Hematopoietic multipotent progenitor cell treated with erythropoietin and hydrocortisone succinate and interleukin-3 and kit ligand, for 8 days (in vitro differentiated cells): ENCODE data around the gene SH3BP4.

ENCODE experiments used
- DNase-seq: peaks from one replicate; pipeline ENCODE4 v3.0.0-alpha.2; 2015

Gene SH3BP4

GRCh38 chr2:234945339-234945873, 6.4 kb upstream of the SH3BP4 start:
- no peak for DNase-seq

GRCh38 chr2:234947556-234947955, 4.3 kb upstream of the SH3BP4 start:
- DNase-seq: no peak

GRCh38 chr2:234949762-234950434, 1.9 kb upstream of the SH3BP4 start:
- DNase-seq: no peak

- DNase-seq: no peak
These were observed 1.4 kb upstream of the SH3BP4 start for GRCh38 chr2:234950435-234950729.

- DNase-seq: no peak
These were observed 820 bp upstream of the SH3BP4 start for GRCh38 chr2:234950730-234951663.

- DNase-seq: no peak
These were observed 676 bp downstream of the SH3BP4 start for GRCh38 chr2:234952270-234953115.

GRCh38 chr2:234953116-234954031, 1.6 kb downstream of the SH3BP4 start:
- no peak for DNase-seq

GRCh38 chr2:234954551-234954992, 2.8 kb downstream of the SH3BP4 start:
- no peak for DNase-seq

GRCh38 chr2:234955091-234955591, 3.3 kb downstream of the SH3BP4 start:
- no peak for DNase-seq

- no peak for DNase-seq
These were observed 4.2 kb downstream of the SH3BP4 start for GRCh38 chr2:234955971-234956509.

GRCh38 chr2:234957834-234958135, 6.0 kb downstream of the SH3BP4 start:
- no peak for DNase-seq

- no peak for DNase-seq
These were observed 6.5 kb downstream of the SH3BP4 start for GRCh38 chr2:234958311-234958710.

GRCh38 chr2:234958746-234959395, 7.1 kb downstream of the SH3BP4 start:
- no peak for DNase-seq

- DNase-seq: no peak
These were observed 8.6 kb downstream of the SH3BP4 start for GRCh38 chr2:234960175-234961088.

GRCh38 chr2:234961784-234962183, 10.0 kb downstream of the SH3BP4 start:
- no peak for DNase-seq

- no peak for DNase-seq
These were observed 12.2 kb downstream of the SH3BP4 start for GRCh38 chr2:234963773-234964615.

- DNase-seq: no peak
These were observed 13.0 kb downstream of the SH3BP4 start for GRCh38 chr2:234964631-234965461.

GRCh38 chr2:234966340-234966739, 14.5 kb downstream of the SH3BP4 start:
- DNase-seq: no peak
